HFFc6 (cell line): ENCODE results near the gene LKAAEAR1. TPM values are rescaled to one million over a fixed set of nuclear protein-coding genes. Genes with fewer than 3 reads are reported as not detected.

Source experiments
- DNase-seq: peaks from one replicate; pipeline ENCODE4 v3.0.0-alpha.2; 2018
- H3K27ac Mint-ChIP-seq: 2 replicates; pipeline ENCODE4 v1.8.0; 2020; ENCODE audit warnings: mild to moderate bottlenecking, mixed read lengths
- H3K27me3 Mint-ChIP-seq: 2 replicates; pipeline ENCODE4 v1.8.0; 2021; ENCODE audit warnings: mild to moderate bottlenecking, moderate library complexity, mixed read lengths; ENCODE audit not compliant: insufficient read depth
- H3K36me3 Mint-ChIP-seq: 2 replicates; pipeline ENCODE4 v1.8.0; 2021; ENCODE audit warnings: low read depth, mixed read lengths
- H3K4me1 Mint-ChIP-seq: 2 replicates; pipeline ENCODE4 v1.8.0; 2020; ENCODE audit warnings: low read depth, mixed read lengths
- H3K4me3 Mint-ChIP-seq: 2 replicates; pipeline ENCODE4 v1.8.0; 2020; ENCODE audit warnings: mild to moderate bottlenecking, moderate library complexity, mixed read lengths
- H3K9me3 Mint-ChIP-seq: 2 replicates; pipeline ENCODE4 v1.8.0; 2020; ENCODE audit warnings: mild to moderate bottlenecking, mixed read lengths
- total RNA-seq, 6 experiments: library from RNA; stranded (reverse); fragmentation: NEBNext Ultra II Directional; extraction: Animal tissue kit (Norgen Biotek cat#: 25700); gene quantifications; 2 replicates in 1 of 6; 3 replicates in 5 of 6; pipeline ENCODE4 v1.2.3, GENCODE V29; 2021
- TF ChIP-seq, protein P1 (sequence below): fragments of 200-600 bp; sonication (generic); IDR thresholded peaks from 2 replicates; pipeline ENCODE4 v1.5.0; 2021; ENCODE audit warnings: antibody characterized with exemption, mild to moderate bottlenecking

Gene LKAAEAR1
- total RNA-seq, 6 experiments from 2014 or later: not detected

- TF ChIP-seq, protein P1, sequence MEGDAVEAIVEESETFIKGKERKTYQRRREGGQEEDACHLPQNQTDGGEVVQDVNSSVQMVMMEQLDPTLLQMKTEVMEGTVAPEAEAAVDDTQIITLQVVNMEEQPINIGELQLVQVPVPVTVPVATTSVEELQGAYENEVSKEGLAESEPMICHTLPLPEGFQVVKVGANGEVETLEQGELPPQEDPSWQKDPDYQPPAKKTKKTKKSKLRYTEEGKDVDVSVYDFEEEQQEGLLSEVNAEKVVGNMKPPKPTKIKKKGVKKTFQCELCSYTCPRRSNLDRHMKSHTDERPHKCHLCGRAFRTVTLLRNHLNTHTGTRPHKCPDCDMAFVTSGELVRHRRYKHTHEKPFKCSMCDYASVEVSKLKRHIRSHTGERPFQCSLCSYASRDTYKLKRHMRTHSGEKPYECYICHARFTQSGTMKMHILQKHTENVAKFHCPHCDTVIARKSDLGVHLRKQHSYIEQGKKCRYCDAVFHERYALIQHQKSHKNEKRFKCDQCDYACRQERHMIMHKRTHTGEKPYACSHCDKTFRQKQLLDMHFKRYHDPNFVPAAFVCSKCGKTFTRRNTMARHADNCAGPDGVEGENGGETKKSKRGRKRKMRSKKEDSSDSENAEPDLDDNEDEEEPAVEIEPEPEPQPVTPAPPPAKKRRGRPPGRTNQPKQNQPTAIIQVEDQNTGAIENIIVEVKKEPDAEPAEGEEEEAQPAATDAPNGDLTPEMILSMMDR: no peak
- peak overlapping the region; percentile 92 for H3K4me3 Mint-ChIP-seq
- no peaks in the 10 kb centered on the region for H3K36me3 Mint-ChIP-seq
- H3K27me3 Mint-ChIP-seq: peaks cover 4% of the 10 kb centered on the region
- peaks cover 46% of the 10 kb centered on the region for H3K4me1 Mint-ChIP-seq
- H3K27ac Mint-ChIP-seq: peak overlapping the region; percentile 89
- no peak for DNase-seq
- H3K9me3 Mint-ChIP-seq: no peaks in the 10 kb centered on the region
Measured at GRCh38 chr20:64063389-64064144, 20.6 kb downstream of the LKAAEAR1 start.

DNA sequence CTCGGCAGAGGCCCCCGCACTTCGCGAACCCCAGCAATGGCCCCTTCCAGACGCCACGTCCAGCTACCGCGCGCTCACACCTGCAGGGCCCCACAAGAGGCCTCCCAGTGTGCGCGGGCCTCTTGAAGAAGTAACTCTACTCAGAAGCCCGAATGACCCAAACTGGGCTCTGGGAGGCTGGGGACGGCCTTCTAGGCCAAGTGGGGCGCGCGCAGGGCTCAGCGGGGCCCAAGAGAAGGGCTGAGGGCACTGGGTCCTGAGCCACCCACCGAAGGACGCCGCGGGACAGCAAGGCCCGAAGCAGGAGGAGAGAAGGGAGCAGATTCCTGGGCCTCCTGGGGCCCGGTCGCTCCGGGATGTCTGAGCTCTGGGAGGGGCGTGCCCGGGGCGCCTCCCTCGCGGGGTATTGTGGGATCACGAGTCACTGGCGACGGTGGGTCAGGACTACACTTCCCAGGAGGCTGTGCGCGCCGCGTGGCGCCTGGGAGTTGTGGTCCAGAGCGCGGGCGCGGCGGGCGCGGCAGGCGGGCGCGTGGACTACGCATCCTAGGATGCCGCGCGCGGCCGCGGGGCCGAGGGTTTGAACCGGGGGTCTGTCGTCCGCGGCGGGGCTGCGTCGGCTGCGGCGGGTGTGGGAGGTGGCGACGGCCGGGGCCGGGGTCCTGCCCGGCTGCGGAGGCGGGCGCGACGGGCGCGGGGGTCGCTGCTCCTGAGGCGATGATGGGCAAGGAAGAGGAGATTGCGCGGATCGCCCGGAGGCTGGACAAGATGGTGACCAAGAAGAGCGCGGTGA, 21.4 kb downstream of the LKAAEAR1 start, which contains the start of gene TCEA2:
Gene TCEA2 (plus strand): TSS at position 603 of the 793 bp plus-strand sequence. CDS start 115 bp downstream, at position 718.
- TF ChIP-seq, protein P1: no peak
- no peaks in the 10 kb centered on the region for H3K36me3 Mint-ChIP-seq
- H3K4me1 Mint-ChIP-seq: peaks cover 52% of the 10 kb centered on the region
- H3K27ac Mint-ChIP-seq: peak within 1 kb of the TSS; percentile 89
- peak within 1 kb of the TSS; percentile 92 for H3K4me3 Mint-ChIP-seq
- peak; percentile 94 for DNase-seq
- H3K9me3 Mint-ChIP-seq: no peaks in the 10 kb centered on the region
- peaks cover 4% of the 10 kb centered on the region for H3K27me3 Mint-ChIP-seq

DNA sequence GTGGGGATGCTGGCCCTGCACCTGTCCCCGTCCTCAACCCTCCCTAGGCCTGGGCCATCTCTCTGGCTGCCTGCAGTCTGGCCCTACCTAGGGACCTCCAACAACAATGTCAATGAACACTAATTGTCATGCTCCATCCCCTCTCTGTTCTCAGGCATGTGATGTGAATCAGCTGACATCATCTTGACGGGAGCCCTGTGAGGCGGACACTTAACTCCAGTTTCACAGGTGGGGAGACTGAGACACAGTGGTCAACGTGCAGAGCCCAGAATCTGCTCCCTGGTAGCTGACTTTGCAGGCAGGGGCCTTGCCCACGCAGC, 22.0 kb downstream of the LKAAEAR1 start:
- Mint-ChIP-seq H3K9me3 (no peaks in the 10 kb centered on the region), H3K27me3 (peaks cover 4% of the 10 kb centered on the region), H3K36me3 (no peaks in the 10 kb centered on the region), H3K27ac (peak overlapping the region; percentile 80), H3K4me1 (peaks cover 50% of the 10 kb centered on the region), H3K4me3 (peak overlapping the region; percentile 92)
- no peak for DNase-seq
- TF ChIP-seq, protein P1: no peak

DNA sequence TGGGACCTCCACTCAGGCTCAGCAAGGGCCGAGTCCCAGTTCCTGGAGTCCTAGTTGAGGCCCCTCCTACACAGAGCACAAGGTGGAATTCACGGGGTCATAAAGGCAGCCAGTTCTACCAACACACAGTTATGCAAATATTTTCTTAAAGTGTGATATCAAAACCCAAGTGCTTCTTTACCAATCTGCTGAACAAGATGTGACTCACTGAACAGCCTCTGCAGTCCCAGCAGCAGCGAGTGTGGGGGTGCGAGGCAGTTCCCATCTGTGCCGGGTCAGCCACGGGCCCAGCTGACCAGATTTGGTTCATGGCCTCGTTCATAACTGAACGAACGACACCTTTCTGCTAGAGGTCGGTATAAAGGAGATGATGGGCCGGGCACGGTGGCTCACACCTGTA, 25.7 kb downstream of the LKAAEAR1 start:
- no peaks in the 10 kb centered on the region for H3K9me3 Mint-ChIP-seq
- H3K4me1 Mint-ChIP-seq: peaks cover 16% of the 10 kb centered on the region
- H3K4me3 Mint-ChIP-seq: no peak overlapping the region
- DNase-seq: no peak
- no peak overlapping the region for H3K27ac Mint-ChIP-seq
- TF ChIP-seq, protein P1: no peak
- no peaks in the 10 kb centered on the region for H3K36me3 Mint-ChIP-seq
- peaks cover 2% of the 10 kb centered on the region; the same call in 1 of the 2 replicates for H3K27me3 Mint-ChIP-seq

DNA sequence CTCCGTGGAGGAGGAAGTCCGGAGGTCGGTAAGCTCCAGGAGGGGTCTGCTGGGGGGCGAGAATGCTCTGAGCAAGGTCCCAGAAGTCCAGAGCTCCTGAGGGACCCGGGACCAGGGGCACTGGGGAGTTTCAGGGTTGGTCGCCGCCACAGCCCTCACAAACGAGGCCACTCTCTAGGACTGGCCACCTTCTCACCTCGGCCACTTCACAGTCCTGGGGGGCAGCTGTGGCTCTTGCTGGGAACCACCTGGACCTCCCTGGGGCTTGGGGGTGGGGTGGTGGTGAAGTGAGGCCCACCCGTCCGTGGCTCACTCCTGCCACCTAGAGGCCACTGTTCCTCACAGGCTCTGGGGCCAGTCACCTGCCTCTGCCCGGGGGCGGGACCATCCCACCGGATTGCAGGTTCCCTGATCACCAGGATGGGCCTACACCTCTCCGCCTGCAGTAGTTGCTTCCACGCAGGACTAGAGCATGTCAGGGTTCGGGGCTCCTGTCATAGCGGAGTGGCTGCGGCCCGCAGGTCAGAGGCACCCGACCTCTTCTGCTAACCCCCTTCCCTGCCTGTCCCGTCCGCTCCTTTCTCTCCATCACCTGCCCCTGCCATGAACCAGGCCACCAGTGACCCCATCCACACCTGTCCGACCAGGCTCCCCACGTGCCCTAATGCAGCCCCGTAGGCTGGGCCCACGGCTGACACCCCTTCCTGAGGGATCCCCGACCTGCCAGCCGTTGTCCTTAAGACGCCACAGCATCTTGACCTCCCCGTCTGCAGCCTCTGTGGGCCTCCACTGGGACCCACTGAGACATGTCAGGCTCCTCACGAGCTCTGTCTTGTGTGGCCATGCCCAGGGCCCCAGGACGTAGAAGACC, 26.3 kb downstream of the LKAAEAR1 start:
- no peaks in the 10 kb centered on the region for H3K9me3 Mint-ChIP-seq
- H3K36me3 Mint-ChIP-seq: no peaks in the 10 kb centered on the region
- H3K4me1 Mint-ChIP-seq: peaks cover 16% of the 10 kb centered on the region
- no peak overlapping the region for H3K4me3 Mint-ChIP-seq
- TF ChIP-seq, protein P1: peak; percentile 92
- H3K27ac Mint-ChIP-seq: no peak overlapping the region
- DNase-seq: peak; percentile 30
- H3K27me3 Mint-ChIP-seq: peaks cover 5% of the 10 kb centered on the region; the same call in 1 of the 2 replicates
